ENCODE measurements around the gene GALC.

The GALC gene

DNA sequence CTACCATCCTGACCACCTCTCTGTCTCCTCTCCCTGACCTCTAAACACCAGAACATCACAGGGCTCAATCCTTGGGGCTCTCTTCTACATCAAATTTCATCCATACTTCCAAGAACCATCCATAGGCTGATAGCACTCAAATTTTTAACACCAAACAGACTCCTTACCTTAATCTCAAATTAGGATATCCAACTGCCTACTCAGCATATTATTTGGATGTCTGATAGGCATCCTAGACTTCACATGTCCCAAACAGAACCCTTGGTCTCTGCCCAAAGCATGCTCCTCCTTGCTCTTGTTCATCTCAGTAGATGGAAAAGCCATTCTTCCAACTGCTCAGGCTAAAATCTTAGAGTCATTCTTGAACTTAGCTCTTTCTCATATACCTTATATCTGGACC is 91.3 kb downstream of the GALC start:
- H3K4ac ChIP-seq (ENCODE audit: low read depth, low read length): no peak overlapping the region
- no peak overlapping the region for H3K23ac ChIP-seq (ENCODE audit: low read length)
- no peak overlapping the region for H2AK5ac ChIP-seq (ENCODE audit: low read length)
- H3K27me3 ChIP-seq (ENCODE audit: insufficient read depth, low read length, poor library complexity): no peaks in the 10 kb centered on the region
- H3K27ac ChIP-seq (ENCODE audit: low read depth, low read length): no peak overlapping the region
- H3K36me3 ChIP-seq (ENCODE audit: control insufficient read depth, insufficient read depth, low read length): no peaks in the 10 kb centered on the region
- no peak overlapping the region for H3K4me3 ChIP-seq (ENCODE audit: low read length)
- no peak for DNase-seq
- no peak overlapping the region for H4K8ac ChIP-seq (ENCODE audit: low read depth, low read length)
- H2BK5ac ChIP-seq (ENCODE audit: low read length): no peak overlapping the region
- no peak overlapping the region for H3K9ac ChIP-seq (ENCODE audit: low read length)
- no peak overlapping the region for H4K5ac ChIP-seq (ENCODE audit: low read length)
- H3K56ac ChIP-seq (ENCODE audit: low read length): no peak overlapping the region
- no peaks in the 10 kb centered on the region for H3K4me1 ChIP-seq (ENCODE audit: control insufficient read depth, low read depth, low read length)
- H3K79me2 ChIP-seq (ENCODE audit: control insufficient read depth, insufficient read depth, low read length): no peaks in the 10 kb centered on the region
- H2BK15ac ChIP-seq (replicated peaks; ENCODE audit: low read depth): no peak overlapping the region
- no peak overlapping the region for H2BK120ac ChIP-seq (ENCODE audit: low read depth, low read length)
- H3K18ac ChIP-seq (ENCODE audit: low read length): no peak overlapping the region
- no peak overlapping the region for H3K4me2 ChIP-seq (ENCODE audit: low read length)
- no peaks in the 10 kb centered on the region for H3K79me1 ChIP-seq (ENCODE audit: low read length)

- H3K79me2 ChIP-seq (ENCODE audit: control insufficient read depth, insufficient read depth, low read length): no peaks in the 10 kb centered on the region
- H3K56ac ChIP-seq (ENCODE audit: low read length): no peak overlapping the region
- no peak overlapping the region for H2BK5ac ChIP-seq (ENCODE audit: low read length)
- no peaks in the 10 kb centered on the region for H3K4me1 ChIP-seq (ENCODE audit: control insufficient read depth, low read depth, low read length)
- H3K27ac ChIP-seq (ENCODE audit: low read depth, low read length): no peak overlapping the region
- no peak overlapping the region for H4K5ac ChIP-seq (ENCODE audit: low read length)
- no peak overlapping the region for H4K8ac ChIP-seq (ENCODE audit: low read depth, low read length)
- no peak overlapping the region for H3K23ac ChIP-seq (ENCODE audit: low read length)
- DNase-seq: no peak
- H2BK15ac ChIP-seq (replicated peaks; ENCODE audit: low read depth): no peak overlapping the region
- WGBS (ENCODE audit: extremely low coverage, insufficient coverage, low lambda C conversion rate): no CpG with 5 or more reads among the region's 3 CpGs
- no peaks in the 10 kb centered on the region for H3K27me3 ChIP-seq (ENCODE audit: insufficient read depth, low read length, poor library complexity)
- H3K4ac ChIP-seq (ENCODE audit: low read depth, low read length): no peak overlapping the region
- H3K79me1 ChIP-seq (ENCODE audit: low read length): no peaks in the 10 kb centered on the region
- H3K18ac ChIP-seq (ENCODE audit: low read length): no peak overlapping the region
- H2BK120ac ChIP-seq (ENCODE audit: low read depth, low read length): no peak overlapping the region
- no peak overlapping the region for H3K9ac ChIP-seq (ENCODE audit: low read length)
- H3K4me2 ChIP-seq (ENCODE audit: low read length): no peak overlapping the region
- no peaks in the 10 kb centered on the region for H3K36me3 ChIP-seq (ENCODE audit: control insufficient read depth, insufficient read depth, low read length)
- H2AK5ac ChIP-seq (ENCODE audit: low read length): no peak overlapping the region
- H3K4me3 ChIP-seq (ENCODE audit: low read length): no peak overlapping the region
These were observed 91.7 kb downstream of the GALC start for GRCh38 chr14:87901236-87901635.

GRCh38 chr14:87899228-87899627 is 93.8 kb downstream of the GALC start:
- Histone ChIP-seq H3K4me2 (ENCODE audit: low read length) (no peak overlapping the region), H3K56ac (ENCODE audit: low read length) (no peak overlapping the region), H3K9ac (ENCODE audit: low read length) (no peak overlapping the region), H3K27ac (ENCODE audit: low read depth, low read length) (no peak overlapping the region), H2BK5ac (ENCODE audit: low read length) (no peak overlapping the region), H3K79me2 (ENCODE audit: control insufficient read depth, insufficient read depth, low read length) (no peaks in the 10 kb centered on the region), H3K18ac (ENCODE audit: low read length) (no peak overlapping the region), H4K5ac (ENCODE audit: low read length) (no peak overlapping the region), H3K4ac (ENCODE audit: low read depth, low read length) (no peak overlapping the region), H2BK120ac (ENCODE audit: low read depth, low read length) (no peak overlapping the region), H3K4me1 (ENCODE audit: control insufficient read depth, low read depth, low read length) (no peaks in the 10 kb centered on the region), H3K79me1 (ENCODE audit: low read length) (no peaks in the 10 kb centered on the region), H3K23ac (ENCODE audit: low read length) (no peak overlapping the region), H3K27me3 (ENCODE audit: insufficient read depth, low read length, poor library complexity) (no peaks in the 10 kb centered on the region), H4K8ac (ENCODE audit: low read depth, low read length) (no peak overlapping the region), H3K36me3 (ENCODE audit: control insufficient read depth, insufficient read depth, low read length) (no peaks in the 10 kb centered on the region), H2AK5ac (ENCODE audit: low read length) (no peak overlapping the region), H3K4me3 (ENCODE audit: low read length) (no peak overlapping the region), H2BK15ac (replicated peaks; ENCODE audit: low read depth) (no peak overlapping the region)
- no peak for DNase-seq

- H3K27ac ChIP-seq (ENCODE audit: low read depth, low read length): no peak overlapping the region
- H3K79me1 ChIP-seq (ENCODE audit: low read length): no peaks in the 10 kb centered on the region
- no peak overlapping the region for H3K4ac ChIP-seq (ENCODE audit: low read depth, low read length)
- H3K79me2 ChIP-seq (ENCODE audit: control insufficient read depth, insufficient read depth, low read length): no peaks in the 10 kb centered on the region
- no peak overlapping the region for H3K56ac ChIP-seq (ENCODE audit: low read length)
- no peak overlapping the region for H3K23ac ChIP-seq (ENCODE audit: low read length)
- no peak overlapping the region for H3K4me2 ChIP-seq (ENCODE audit: low read length)
- no peak overlapping the region for H3K18ac ChIP-seq (ENCODE audit: low read length)
- no peak overlapping the region for H2AK5ac ChIP-seq (ENCODE audit: low read length)
- no peak overlapping the region for H3K9ac ChIP-seq (ENCODE audit: low read length)
- H3K27me3 ChIP-seq (ENCODE audit: insufficient read depth, low read length, poor library complexity): no peaks in the 10 kb centered on the region
- H3K36me3 ChIP-seq (ENCODE audit: control insufficient read depth, insufficient read depth, low read length): no peaks in the 10 kb centered on the region
- H3K4me1 ChIP-seq (ENCODE audit: control insufficient read depth, low read depth, low read length): no peaks in the 10 kb centered on the region
- H4K8ac ChIP-seq (ENCODE audit: low read depth, low read length): no peak overlapping the region
- no peak overlapping the region for H2BK5ac ChIP-seq (ENCODE audit: low read length)
- no peak overlapping the region for H3K4me3 ChIP-seq (ENCODE audit: low read length)
- H2BK15ac ChIP-seq (replicated peaks; ENCODE audit: low read depth): no peak overlapping the region
- WGBS (ENCODE audit: extremely low coverage, insufficient coverage, low lambda C conversion rate): no CpG with 5 or more reads among the region's 3 CpGs
- DNase-seq: no peak
- no peak overlapping the region for H4K5ac ChIP-seq (ENCODE audit: low read length)
- no peak overlapping the region for H2BK120ac ChIP-seq (ENCODE audit: low read depth, low read length)
These were observed 94.7 kb downstream of the GALC start for GRCh38 chr14:87898301-87898700.

- Histone ChIP-seq H3K79me2 (ENCODE audit: control insufficient read depth, insufficient read depth, low read length) (no peaks in the 10 kb centered on the region), H3K36me3 (ENCODE audit: control insufficient read depth, insufficient read depth, low read length) (no peaks in the 10 kb centered on the region), H3K4ac (ENCODE audit: low read depth, low read length) (no peak overlapping the region), H3K79me1 (ENCODE audit: low read length) (no peaks in the 10 kb centered on the region), H2BK120ac (ENCODE audit: low read depth, low read length) (peak overlapping the region; percentile 51), H2BK15ac (replicated peaks; ENCODE audit: low read depth) (no peak overlapping the region), H3K4me1 (ENCODE audit: control insufficient read depth, low read depth, low read length) (no peaks in the 10 kb centered on the region), H3K27me3 (ENCODE audit: insufficient read depth, low read length, poor library complexity) (no peaks in the 10 kb centered on the region), H4K5ac (ENCODE audit: low read length) (no peak overlapping the region), H3K56ac (ENCODE audit: low read length) (no peak overlapping the region), H4K8ac (ENCODE audit: low read depth, low read length) (no peak overlapping the region), H3K18ac (ENCODE audit: low read length) (no peak overlapping the region), H2BK5ac (ENCODE audit: low read length) (no peak overlapping the region), H3K4me2 (ENCODE audit: low read length) (no peak overlapping the region), H3K23ac (ENCODE audit: low read length) (no peak overlapping the region), H3K9ac (ENCODE audit: low read length) (no peak overlapping the region), H3K4me3 (ENCODE audit: low read length) (no peak overlapping the region), H3K27ac (ENCODE audit: low read depth, low read length) (no peak overlapping the region), H2AK5ac (ENCODE audit: low read length) (no peak overlapping the region)
- DNase-seq: peak; percentile 62
- no CpG with 5 or more reads among the region's 9 CpGs for WGBS (ENCODE audit: extremely low coverage, insufficient coverage, low lambda C conversion rate)
These were observed 96.3 kb downstream of the GALC start for GRCh38 chr14:87896393-87897380.

DNA sequence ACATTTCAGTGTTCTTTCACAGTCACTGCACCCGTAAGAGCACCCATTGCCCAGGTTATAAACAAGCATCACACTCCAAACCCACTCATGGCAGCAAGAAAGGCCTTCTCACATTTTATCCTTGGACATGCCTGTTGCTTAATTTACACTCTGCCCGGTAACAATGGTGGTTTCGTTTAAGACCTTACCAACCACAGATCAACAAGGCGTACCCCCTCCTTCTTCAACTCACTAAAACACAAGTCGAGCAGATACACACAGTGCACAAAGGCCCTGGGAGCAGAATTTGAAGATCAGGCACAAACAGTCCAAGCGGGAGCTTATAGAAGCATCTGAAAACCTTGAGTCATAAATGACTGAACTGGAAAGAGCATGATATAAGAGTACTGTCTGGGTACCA is 98.1 kb downstream of the GALC start:
- Histone ChIP-seq H3K27ac (ENCODE audit: low read depth, low read length) (no peak overlapping the region), H2BK15ac (replicated peaks; ENCODE audit: low read depth) (no peak overlapping the region), H4K5ac (ENCODE audit: low read length) (no peak overlapping the region), H3K23ac (ENCODE audit: low read length) (no peak overlapping the region), H3K4me2 (ENCODE audit: low read length) (no peak overlapping the region), H3K27me3 (ENCODE audit: insufficient read depth, low read length, poor library complexity) (no peaks in the 10 kb centered on the region), H2AK5ac (ENCODE audit: low read length) (no peak overlapping the region), H3K56ac (ENCODE audit: low read length) (no peak overlapping the region), H3K79me1 (ENCODE audit: low read length) (no peaks in the 10 kb centered on the region), H2BK5ac (ENCODE audit: low read length) (no peak overlapping the region), H4K8ac (ENCODE audit: low read depth, low read length) (no peak overlapping the region), H3K79me2 (ENCODE audit: control insufficient read depth, insufficient read depth, low read length) (no peaks in the 10 kb centered on the region), H3K36me3 (ENCODE audit: control insufficient read depth, insufficient read depth, low read length) (no peaks in the 10 kb centered on the region), H3K4ac (ENCODE audit: low read depth, low read length) (no peak overlapping the region), H3K4me1 (ENCODE audit: control insufficient read depth, low read depth, low read length) (no peaks in the 10 kb centered on the region), H3K18ac (ENCODE audit: low read length) (no peak overlapping the region), H3K4me3 (ENCODE audit: low read length) (no peak overlapping the region), H2BK120ac (ENCODE audit: low read depth, low read length) (no peak overlapping the region), H3K9ac (ENCODE audit: low read length) (no peak overlapping the region)
- no CpG with 5 or more reads among the region's 6 CpGs for WGBS (ENCODE audit: extremely low coverage, insufficient coverage, low lambda C conversion rate)
- DNase-seq: no peak

Data from mesendoderm (in vitro differentiated cells).